CD4-positive, alpha-beta memory T cell (primary cell): ENCODE results near the gene C1orf87. TPM values are rescaled to one million over a fixed set of nuclear protein-coding genes. Genes with fewer than 3 reads are reported as not detected.

ENCODE experiments used
- CTCF ChIA-PET: fragments of 350-600 bp; sonication (Branson Sonifier 250); formaldehyde crosslinking; loops from one replicate; lab custom pipeline; 2021; ENCODE audit warnings: inconsistent platforms; ENCODE audit not compliant: partially characterized antibody; lab: Charles Lee
- POLR2A ChIA-PET: fragments of 350-600 bp; sonication (Branson Sonifier 250); formaldehyde crosslinking; loops from one replicate; lab custom pipeline; 2021; ENCODE audit not compliant: partially characterized antibody; lab: Charles Lee
- DNase-seq, 5 donors: peaks; one replicate each; pipeline versions ENCODE4 v3.0.0 to v3.0.0-alpha.2; 2020 to 2022; ENCODE audit warnings: mixed read lengths in 1 of 5
- H3K27ac ChIP-seq: one replicate; pipeline ENCODE4 v1.7.0; 2013; ENCODE audit warnings: low read depth, low read length
- H3K27me3 ChIP-seq: 2 replicates; pipeline ENCODE4 v1.7.0; 2013; ENCODE audit warnings: mild to moderate bottlenecking, low read length, moderate library complexity; ENCODE audit not compliant: insufficient read depth
- H3K36me3 ChIP-seq: 2 replicates; pipeline ENCODE4 v1.7.0; 2013; ENCODE audit warnings: mild to moderate bottlenecking, low read length, moderate library complexity; ENCODE audit not compliant: insufficient read depth
- H3K4me1 ChIP-seq: 2 replicates; pipeline ENCODE4 v1.7.0; 2013; ENCODE audit warnings: mild to moderate bottlenecking, low read length, moderate library complexity; ENCODE audit not compliant: insufficient read depth
- H3K4me3 ChIP-seq, 2 donors: one replicate each; pipeline ENCODE4 v1.7.0; 2013; ENCODE audit warnings: low read length in 2 of 2, mild to moderate bottlenecking in 1 of 2
- H3K9me3 ChIP-seq, 2 donors: one replicate each; pipeline ENCODE4 v1.7.0; 2013; ENCODE audit warnings: low read length in 2 of 2, control low read depth in 1 of 2; ENCODE audit not compliant: control insufficient read depth in 1 of 2
- H3K27ac Mint-ChIP-seq, 7 donors: one replicate each; pipeline ENCODE4 v1.8.0; 2020 to 2021; ENCODE audit warnings: mixed read lengths in 7 of 7, mild to moderate bottlenecking in 6 of 7, inconsistent platforms in 3 of 7, moderate library complexity in 3 of 7
- H3K27me3 Mint-ChIP-seq, 2 donors: one replicate each; pipeline ENCODE4 v1.8.0; 2020 to 2021; ENCODE audit warnings: mixed read lengths in 2 of 2
- H3K36me3 Mint-ChIP-seq, 2 donors: one replicate each; pipeline ENCODE4 v1.8.0; 2020 to 2021; ENCODE audit warnings: mixed read lengths in 2 of 2, inconsistent platforms in 1 of 2, mild to moderate bottlenecking in 1 of 2
- H3K4me1 Mint-ChIP-seq, 4 donors: one replicate each; pipeline ENCODE4 v1.8.0; 2020 to 2021; ENCODE audit warnings: mixed read lengths in 4 of 4, mild to moderate bottlenecking in 1 of 4
- H3K4me3 Mint-ChIP-seq, 8 donors: one replicate each; pipeline ENCODE4 v1.8.0; 2020 to 2021; ENCODE audit warnings: mixed read lengths in 8 of 8, mild to moderate bottlenecking in 7 of 8, moderate library complexity in 6 of 8, inconsistent platforms in 3 of 8
- H3K9me3 Mint-ChIP-seq, 8 donors: one replicate each; pipeline ENCODE4 v1.8.0; 2020 to 2021; ENCODE audit warnings: mixed read lengths in 8 of 8, mild to moderate bottlenecking in 5 of 8, inconsistent platforms in 3 of 8, moderate library complexity in 1 of 8
- intact Hi-C: fragments of 100-400 bp; cut with micrococcal nuclease; formaldehyde crosslinking; loops from one replicate; pipeline ENCODE4 v1.15.1; 2023
- polyA plus RNA-seq, 2 donors: library from polyadenylated mRNA; unstranded; fragments of 300-500 nt; fragmentation: Illumina TruSeq; gene quantifications; one replicate each; pipeline ENCODE4 v1.2.3, GENCODE V29; 2021
- total RNA-seq, 2 experiments: library from RNA; stranded (reverse); gene quantifications; one replicate each; pipeline ENCODE4 v1.2.3, GENCODE V29; 2021

The C1orf87 gene
- total and polyA plus RNA-seq, 4 experiments from 2014 or later = not detected

DNA sequence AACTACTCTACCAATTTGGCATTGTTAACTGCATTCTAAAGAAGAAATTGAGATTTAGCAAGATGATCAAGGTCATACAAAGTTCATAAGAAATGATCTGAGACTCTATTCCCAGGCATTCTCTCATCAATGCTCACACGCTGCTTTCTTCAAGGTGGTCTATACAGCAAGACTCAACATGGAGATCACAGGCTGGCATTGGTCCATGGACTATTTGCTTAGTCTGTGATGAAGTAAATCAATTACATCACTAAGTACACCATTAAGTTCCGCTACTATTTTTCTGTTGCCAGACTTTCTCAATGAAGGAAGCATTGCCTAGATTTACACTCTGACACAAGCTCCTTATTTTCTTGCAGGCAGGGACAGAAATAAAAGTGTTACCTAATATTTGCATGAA lies 95.1 kb downstream of the C1orf87 start:
- Histone ChIP-seq H3K27ac (no peak overlapping the region), H3K4me3 (no peak overlapping the region), H3K36me3 (no peaks in the 10 kb centered on the region), H3K4me1 (no peaks in the 10 kb centered on the region), H3K9me3 (no peaks in the 10 kb centered on the region), H3K27me3 (no peaks in the 10 kb centered on the region)
- H3K9me3 Mint-ChIP-seq = no peaks in the 10 kb centered on the region
- CTCF ChIA-PET = interaction anchor here (1.1 to 5.8 kb wide), 3 partner anchors 7 to 1071 kb away, joined by 3 to 46 read pairs (median 5); no protein-coding TSS in a partner anchor
- H3K36me3 Mint-ChIP-seq = no peaks in the 10 kb centered on the region
- intact Hi-C loops = loop anchor here (5.0 kb wide), 1 partner anchor 1664 kb away; no protein-coding TSS in a partner anchor
- no peak overlapping the region for H3K4me3 Mint-ChIP-seq
- H3K4me1 Mint-ChIP-seq = peaks cover 0 to 3% (median 1%) of the 10 kb centered on the region in 4 donors
- POLR2A ChIA-PET = no interaction called here
- peaks cover 12% of the 10 kb centered on the region in 2 donors for H3K27me3 Mint-ChIP-seq
- DNase-seq = no peak
- H3K27ac Mint-ChIP-seq = no peak overlapping the region

- no peak overlapping the region for H3K4me3 Mint-ChIP-seq
- H3K4me1 ChIP-seq = no peaks in the 10 kb centered on the region
- H3K9me3 Mint-ChIP-seq = no peaks in the 10 kb centered on the region
- H3K9me3 ChIP-seq = no peaks in the 10 kb centered on the region
- no peaks in the 10 kb centered on the region for H3K36me3 Mint-ChIP-seq
- no peak overlapping the region for H3K27ac Mint-ChIP-seq
- no peaks in the 10 kb centered on the region for H3K27me3 ChIP-seq
- H3K36me3 ChIP-seq = no peaks in the 10 kb centered on the region
- peaks cover 12 to 17% of the 10 kb centered on the region in 2 donors for H3K27me3 Mint-ChIP-seq
- ChIA-PET POLR2A (no interaction called here), CTCF (interaction anchor here (1.1 to 5.8 kb wide), 3 partner anchors 12 to 1072 kb away, joined by 3 to 46 read pairs (median 5); no protein-coding TSS in a partner anchor)
- no peak overlapping the region for H3K27ac ChIP-seq
- H3K4me3 ChIP-seq = no peak overlapping the region
- DNase-seq = no peak
- intact Hi-C loops = loop anchor here (5.0 kb wide), 1 partner anchor 1664 kb away; no protein-coding TSS in a partner anchor
- H3K4me1 Mint-ChIP-seq = peaks cover 0 to 3% (median 1%) of the 10 kb centered on the region in 4 donors
Observed at GRCh38 chr1:59978026-59978425, 95.5 kb downstream of the C1orf87 start.

- H3K27ac Mint-ChIP-seq = no peak overlapping the region
- CTCF ChIA-PET = interaction anchor here (0.8 to 5.8 kb wide), 9 partner anchors 8 to 1874 kb away, joined by 3 to 46 read pairs (median 4); no protein-coding TSS in a partner anchor
- no peak for DNase-seq
- H3K27me3 ChIP-seq = no peaks in the 10 kb centered on the region
- H3K27ac ChIP-seq = no peak overlapping the region
- intact Hi-C loops = loop anchor here (5.0 kb wide), 1 partner anchor 1665 kb away; no protein-coding TSS in a partner anchor
- H3K9me3 Mint-ChIP-seq = no peaks in the 10 kb centered on the region
- POLR2A ChIA-PET = no interaction called here
- H3K4me1 ChIP-seq = no peaks in the 10 kb centered on the region
- no peaks in the 10 kb centered on the region for H3K36me3 ChIP-seq
- peaks cover 12 to 23% of the 10 kb centered on the region in 2 donors for H3K27me3 Mint-ChIP-seq
- H3K9me3 ChIP-seq = no peaks in the 10 kb centered on the region
- no peak overlapping the region for H3K4me3 ChIP-seq
- H3K4me3 Mint-ChIP-seq = no peak overlapping the region
- H3K4me1 Mint-ChIP-seq = peaks cover 0 to 3% (median 1%) of the 10 kb centered on the region in 4 donors
- no peaks in the 10 kb centered on the region for H3K36me3 Mint-ChIP-seq
Observed at GRCh38 chr1:59977075-59977410, 96.5 kb downstream of the C1orf87 start.

GRCh38 chr1:59976194-59977074 lies 97.1 kb downstream of the C1orf87 start:
- peaks cover 0 to 3% (median 3%) of the 10 kb centered on the region in 4 donors for H3K4me1 Mint-ChIP-seq
- Histone ChIP-seq H3K27ac (no peak overlapping the region), H3K27me3 (no peaks in the 10 kb centered on the region), H3K9me3 (no peaks in the 10 kb centered on the region), H3K4me1 (peaks cover 2% of the 10 kb centered on the region), H3K4me3 (no peak overlapping the region), H3K36me3 (no peaks in the 10 kb centered on the region)
- peaks cover 12 to 24% of the 10 kb centered on the region in 2 donors for H3K27me3 Mint-ChIP-seq
- intact Hi-C loops = loop anchor here (5.0 kb wide), 1 partner anchor 1666 kb away; no protein-coding TSS in a partner anchor
- POLR2A ChIA-PET = no interaction called here
- H3K36me3 Mint-ChIP-seq = no peaks in the 10 kb centered on the region
- H3K27ac Mint-ChIP-seq = no peak overlapping the region
- CTCF ChIA-PET = interaction anchor here (0.8 to 5.8 kb wide), 8 partner anchors 8 to 1875 kb away, joined by 3 to 46 read pairs (median 4); no protein-coding TSS in a partner anchor
- peak in 4 of 5 donors; percentile 6 to 16 (median 11) for DNase-seq
- no peak overlapping the region for H3K4me3 Mint-ChIP-seq
- no peaks in the 10 kb centered on the region for H3K9me3 Mint-ChIP-seq

- no peak for DNase-seq
- CTCF ChIA-PET = interaction anchor here (1.0 to 3.3 kb wide), 6 partner anchors 9 to 1070 kb away, joined by 3 to 13 read pairs (median 4); no protein-coding TSS in a partner anchor
- no peaks in the 10 kb centered on the region for H3K9me3 ChIP-seq
Observed at GRCh38 chr1:59973719-59974118, 99.9 kb downstream of the C1orf87 start.

DNA sequence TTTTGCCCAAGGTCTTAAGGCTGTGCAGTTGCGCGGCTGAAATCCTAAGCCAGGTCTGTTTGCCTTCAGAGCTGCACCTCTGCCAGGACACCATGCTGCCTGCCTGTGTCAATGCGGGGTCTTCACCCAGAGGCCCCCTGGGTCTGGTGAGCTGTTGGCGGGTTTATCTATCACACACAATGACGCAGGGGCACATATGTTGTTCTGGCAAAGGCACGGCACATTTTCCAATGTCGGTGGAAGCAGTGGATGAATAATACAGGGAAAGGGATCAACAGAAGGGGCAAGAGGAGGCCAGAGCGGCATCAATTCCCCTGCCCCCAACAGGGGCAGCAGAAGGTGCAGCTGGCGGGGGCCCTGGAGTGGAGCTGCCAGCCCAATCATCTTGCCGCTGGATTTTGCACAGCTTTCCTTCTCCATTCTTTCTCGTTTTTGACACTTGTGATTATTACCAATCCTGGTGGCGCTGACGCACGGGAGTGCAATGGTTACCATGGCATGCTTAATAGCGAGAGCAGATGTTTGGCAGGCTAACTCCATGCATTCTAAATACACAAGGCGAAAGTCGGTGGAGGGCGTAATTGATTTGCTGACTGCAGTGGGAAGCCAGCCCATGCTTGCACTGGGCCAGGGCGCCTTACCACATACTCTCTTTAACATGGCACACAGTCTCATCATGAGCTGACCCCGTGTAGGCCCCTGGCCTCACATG lies 101.2 kb downstream of the C1orf87 start:
- peaks cover 6% of the 10 kb centered on the region for H3K4me1 ChIP-seq
- ChIA-PET CTCF (interaction anchor here (0.7 to 3.3 kb wide), 10 partner anchors 7 to 1076 kb away, joined by 3 to 13 read pairs (median 4); no protein-coding TSS in a partner anchor), POLR2A (no interaction called here)
- H3K4me3 Mint-ChIP-seq = no peak overlapping the region
- DNase-seq = no peak
- peaks cover 11 to 26% of the 10 kb centered on the region in 2 donors for H3K27me3 Mint-ChIP-seq
- H3K27ac Mint-ChIP-seq = no peak overlapping the region
- peaks cover 0 to 7% (median 6%) of the 10 kb centered on the region in 4 donors for H3K4me1 Mint-ChIP-seq
- no peaks in the 10 kb centered on the region for H3K27me3 ChIP-seq
- H3K9me3 Mint-ChIP-seq = no peaks in the 10 kb centered on the region
- no peak overlapping the region for H3K27ac ChIP-seq
- intact Hi-C loops = no loop called here
- H3K36me3 Mint-ChIP-seq = no peaks in the 10 kb centered on the region
- no peaks in the 10 kb centered on the region for H3K36me3 ChIP-seq
- no peaks in the 10 kb centered on the region for H3K9me3 ChIP-seq
- no peak overlapping the region for H3K4me3 ChIP-seq

More at GRCh38 chr1:59973719-59974118, 99.9 kb downstream of the C1orf87 start:
- H3K36me3 ChIP-seq = no peaks in the 10 kb centered on the region
- no peaks in the 10 kb centered on the region for H3K36me3 Mint-ChIP-seq
- POLR2A ChIA-PET = no interaction called here
- no peak overlapping the region for H3K4me3 Mint-ChIP-seq
- no peaks in the 10 kb centered on the region for H3K9me3 Mint-ChIP-seq
- no peak overlapping the region for H3K27ac Mint-ChIP-seq
- peaks cover 11 to 25% of the 10 kb centered on the region in 2 donors for H3K27me3 Mint-ChIP-seq
- intact Hi-C loops = no loop called here
- no peak overlapping the region for H3K27ac ChIP-seq
- peaks cover 0 to 7% (median 6%) of the 10 kb centered on the region in 4 donors for H3K4me1 Mint-ChIP-seq
- no peak overlapping the region for H3K4me3 ChIP-seq
- H3K27me3 ChIP-seq = no peaks in the 10 kb centered on the region
- H3K4me1 ChIP-seq = peaks cover 6% of the 10 kb centered on the region
